GM13976 (cell line): ENCODE results near the gene EXOC4.

Experiments used
- DNase-seq: peaks from one replicate; pipeline ENCODE4 v3.0.0; 2012; ENCODE audit warnings: low spot score
- CTCF ChIP-seq: IDR thresholded peaks from 2 replicates; pipeline ENCODE4 v1.5.1; 2012; ENCODE audit warnings: borderline replicate concordance, mild to moderate bottlenecking; ENCODE audit not compliant: insufficient read depth; ENCODE audit errors: extremely low read depth, missing control alignments, control extremely low read depth
- in situ Hi-C: fragments of 300-500 bp; cut with MboI; formaldehyde crosslinking; loops from one replicate; pipeline ENCODE4 v1.12.0; 2022; ENCODE audit warnings: low sequenced_read_pairs, mixed read lengths, inconsistent platforms; ENCODE audit not compliant: unreplicated experiment

EXOC4 gene

GRCh38 chr7:133288970-133289369, 36.1 kb downstream of the EXOC4 start:
- DNase-seq = no peak
- no peak for TF ChIP-seq CTCF
- in situ Hi-C loops = no loop called here

GRCh38 chr7:133290041-133290440, 37.2 kb downstream of the EXOC4 start:
- no peak for TF ChIP-seq CTCF
- in situ Hi-C loops = no loop called here
- DNase-seq = no peak

GRCh38 chr7:133290676-133291333, 37.9 kb downstream of the EXOC4 start:
- in situ Hi-C loops = no loop called here
- no peak for DNase-seq
- TF ChIP-seq CTCF = no peak

- in situ Hi-C loops = no loop called here
These were observed 39.8 kb downstream of the EXOC4 start for GRCh38 chr7:133292631-133293030.

GRCh38 chr7:133293384-133294160, 40.7 kb downstream of the EXOC4 start:
- no peak for DNase-seq
- in situ Hi-C loops = no loop called here
- no peak for TF ChIP-seq CTCF

More at GRCh38 chr7:133292631-133293030, 39.8 kb downstream of the EXOC4 start:
- TF ChIP-seq CTCF = no peak
- no peak for DNase-seq

- no peak for TF ChIP-seq CTCF
- no peak for DNase-seq
- in situ Hi-C loops = no loop called here
These were observed 41.4 kb downstream of the EXOC4 start for GRCh38 chr7:133294234-133294633.
